B cell (primary cell): ENCODE data around the gene NOL9.

Source experiments
- CTCF ChIP-seq: fragments of 200-600 bp; IDR thresholded peaks from one replicate; pipeline ENCODE4 v1.8.0; 2022; ENCODE audit warnings: antibody characterized with exemption, mild to moderate bottlenecking
- EZH2 ChIP-seq: IDR thresholded peaks from 2 replicates; pipeline ENCODE4 v1.6.1; 2012; ENCODE audit warnings: borderline replicate concordance, low read depth, mild to moderate bottlenecking, moderate library complexity, low read length; ENCODE audit not compliant: insufficient read depth, poor library complexity, severe bottlenecking

- TF ChIP-seq CTCF (no peak), EZH2 (no peak)
Observed at GRCh38 chr1:6496890-6497214, 57.5 kb downstream of the NOL9 start.
